Neural cell (in vitro differentiated cells): Measurements from ENCODE around the gene ADGRB2. TPM values are rescaled to one million over a fixed set of nuclear protein-coding genes. Genes with fewer than 3 reads are reported as not detected.

Experiments used
- H2AFZ ChIP-seq: fragments of 200-600, 300-800 bp; sonication (generic), shearing (Covaris generic); 2 replicates; pipeline ENCODE4 v1.6.0; 2014; ENCODE audit warnings: low read depth, mild to moderate bottlenecking, antibody characterized with exemption, low read length, moderate library complexity
- H3F3A ChIP-seq: fragments of 200-600 bp; shearing (Covaris generic); 2 replicates; pipeline ENCODE4 v1.6.1; 2016; ENCODE audit warnings: mild to moderate bottlenecking, moderate library complexity, mixed read lengths, antibody characterized with exemption, low read length; ENCODE audit not compliant: insufficient read depth, poor library complexity, severe bottlenecking
- H3K27ac ChIP-seq: fragments of 200-600, 300-800 bp; sonication (generic), shearing (Covaris generic); 2 replicates; pipeline ENCODE4 v1.5.1; 2014; ENCODE audit warnings: mild to moderate bottlenecking, low read length, moderate library complexity
- H3K27me3 ChIP-seq: fragments of 300-800, 200-600 bp; sonication (generic), shearing (Covaris generic); 2 replicates; pipeline ENCODE4 v1.6.0; 2014; ENCODE audit warnings: mild to moderate bottlenecking, low read depth, low read length, moderate library complexity; ENCODE audit not compliant: insufficient read depth
- H3K36me3 ChIP-seq: fragments of 300-800, 200-600 bp; sonication (generic), shearing (Covaris generic); 2 replicates; pipeline ENCODE4 v1.5.1; 2014; ENCODE audit warnings: mild to moderate bottlenecking, antibody characterized with exemption, low read length, moderate library complexity; ENCODE audit not compliant: insufficient read depth
- H3K4me2 ChIP-seq: fragments of 300-800, 200-600 bp; sonication (generic), shearing (Covaris generic); 2 replicates; pipeline ENCODE4 v1.6.0; 2014; ENCODE audit warnings: mild to moderate bottlenecking, low read length
- H3K4me3 ChIP-seq: fragments of 300-800, 200-600 bp; sonication (generic), shearing (Covaris generic); 2 replicates; pipeline ENCODE4 v1.5.1; 2014; ENCODE audit warnings: mild to moderate bottlenecking, low read length, moderate library complexity
- H3K79me2 ChIP-seq: fragments of 200-600 bp; shearing (Covaris generic); replicated peaks from 2 replicates; pipeline ENCODE4 v1.6.0; 2014; ENCODE audit warnings: mild to moderate bottlenecking, low read length, moderate library complexity; ENCODE audit not compliant: insufficient read depth
- H3K9ac ChIP-seq: fragments of 300-800, 200-600 bp; sonication (generic), shearing (Covaris generic); 2 replicates; pipeline ENCODE4 v1.6.1; 2016; ENCODE audit warnings: mild to moderate bottlenecking, low read length, mixed read lengths
- H3K9me2 ChIP-seq: fragments of 200-600 bp; shearing (Covaris generic); 2 replicates; pipeline ENCODE4 v1.6.1; 2016; ENCODE audit warnings: mild to moderate bottlenecking, low read length, mixed read lengths; ENCODE audit not compliant: insufficient read depth
- H3K9me3 ChIP-seq: fragments of 200-600, 300-800 bp; sonication (generic), shearing (Covaris generic); 2 replicates; pipeline ENCODE4 v1.6.1; 2016; ENCODE audit warnings: mild to moderate bottlenecking, mixed run types, low read length, moderate library complexity, mixed read lengths
- H4K20me1 ChIP-seq: fragments of 200-600 bp; shearing (Covaris generic); 2 replicates; pipeline ENCODE4 v1.6.1; 2016; ENCODE audit warnings: mild to moderate bottlenecking, mixed run types; ENCODE audit not compliant: insufficient read depth
- EP300 ChIP-seq: fragments of 450-650 bp; conservative IDR thresholded peaks from 2 replicates; pipeline ENCODE4 v1.6.1; 2014; ENCODE audit warnings: antibody characterized with exemption, mild to moderate bottlenecking, moderate library complexity; ENCODE audit not compliant: poor library complexity, severe bottlenecking
- EZH2 ChIP-seq: fragments of 200-600, 300-800 bp; shearing (Covaris generic), sonication (generic); IDR thresholded peaks from 2 replicates; pipeline ENCODE4 v1.6.1; 2014; ENCODE audit warnings: antibody characterized with exemption, low read length, borderline replicate concordance, mild to moderate bottlenecking; ENCODE audit not compliant: insufficient read depth, poor library complexity, severe bottlenecking
- MXI1 ChIP-seq: fragments of 450-650 bp; conservative IDR thresholded peaks from 2 replicates; pipeline ENCODE4 v1.6.1; 2014; ENCODE audit warnings: antibody characterized with exemption, mild to moderate bottlenecking; ENCODE audit not compliant: poor library complexity, severe bottlenecking
- POLR2AphosphoS5 ChIP-seq: IDR thresholded peaks from 2 replicates; pipeline ENCODE4 v1.6.1; 2012
- RAD21 ChIP-seq: fragments of 450-650 bp; conservative IDR thresholded peaks from 2 replicates; pipeline ENCODE4 v1.6.1; 2014; ENCODE audit warnings: antibody characterized with exemption, mild to moderate bottlenecking, moderate library complexity
- SMC3 ChIP-seq: fragments of 450-650 bp; conservative IDR thresholded peaks from 2 replicates; pipeline ENCODE4 v1.6.1; 2014; ENCODE audit warnings: antibody characterized with exemption, mild to moderate bottlenecking, moderate library complexity; ENCODE audit not compliant: poor library complexity
- TAF1 ChIP-seq: IDR thresholded peaks from 2 replicates; pipeline ENCODE4 v1.6.1; 2012; ENCODE audit warnings: low read depth
- polyA plus RNA-seq: library from polyadenylated mRNA; depleted of rRNA; stranded (reverse); fragments of >200 nt; gene quantifications from 2 replicates; pipeline ENCODE4 v1.2.3, GENCODE V29; 2014
- TF ChIP-seq, protein P1 (sequence below): IDR thresholded peaks from 2 replicates; pipeline ENCODE4 v1.6.1; 2012; ENCODE audit warnings: borderline replicate concordance
- TF ChIP-seq, protein P2 (sequence below): fragments of 450-650 bp; IDR thresholded peaks from 2 replicates; pipeline ENCODE4 v1.5.1; 2014; ENCODE audit warnings: antibody characterized with exemption, mild to moderate bottlenecking, moderate library complexity; ENCODE audit not compliant: poor library complexity, severe bottlenecking

Gene ADGRB2
- polyA plus RNA-seq, 1 donor from 2014 or later, result 45.0 TPM

DNA sequence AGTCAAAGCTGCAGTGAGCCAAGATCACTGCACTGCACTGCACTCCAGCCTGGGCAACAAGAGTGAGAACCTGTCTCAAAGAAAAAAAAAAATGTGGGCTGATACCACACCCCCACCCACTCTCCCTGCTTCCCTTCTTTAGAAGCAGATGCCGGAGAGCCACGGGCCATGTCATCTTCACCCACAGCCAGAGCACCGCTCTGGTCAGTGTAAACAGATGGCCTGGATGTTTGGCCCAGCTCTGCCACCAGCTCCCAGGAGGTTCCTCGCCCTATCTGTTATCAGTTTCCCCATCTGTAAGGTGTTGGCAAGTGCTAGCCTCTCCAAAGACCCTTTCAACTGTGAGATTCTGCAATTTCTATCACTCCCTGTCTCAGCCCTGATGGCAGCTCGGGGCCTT lies 11.9 kb upstream of the ADGRB2 start:
- Histone ChIP-seq H4K20me1 (no peaks in the 10 kb centered on the region), H3K4me3 (no peak overlapping the region), H3F3A (no peaks in the 10 kb centered on the region), H3K79me2 (no peaks in the 10 kb centered on the region), H3K36me3 (no peaks in the 10 kb centered on the region), H3K9me3 (no peaks in the 10 kb centered on the region), H3K9me2 (no peaks in the 10 kb centered on the region), H3K27ac (no peak overlapping the region), H3K4me2 (no peak overlapping the region), H2AFZ (no peak overlapping the region), H3K9ac (no peak overlapping the region), H3K27me3 (peaks cover 39% of the 10 kb centered on the region)
- TF ChIP-seq, protein P1, sequence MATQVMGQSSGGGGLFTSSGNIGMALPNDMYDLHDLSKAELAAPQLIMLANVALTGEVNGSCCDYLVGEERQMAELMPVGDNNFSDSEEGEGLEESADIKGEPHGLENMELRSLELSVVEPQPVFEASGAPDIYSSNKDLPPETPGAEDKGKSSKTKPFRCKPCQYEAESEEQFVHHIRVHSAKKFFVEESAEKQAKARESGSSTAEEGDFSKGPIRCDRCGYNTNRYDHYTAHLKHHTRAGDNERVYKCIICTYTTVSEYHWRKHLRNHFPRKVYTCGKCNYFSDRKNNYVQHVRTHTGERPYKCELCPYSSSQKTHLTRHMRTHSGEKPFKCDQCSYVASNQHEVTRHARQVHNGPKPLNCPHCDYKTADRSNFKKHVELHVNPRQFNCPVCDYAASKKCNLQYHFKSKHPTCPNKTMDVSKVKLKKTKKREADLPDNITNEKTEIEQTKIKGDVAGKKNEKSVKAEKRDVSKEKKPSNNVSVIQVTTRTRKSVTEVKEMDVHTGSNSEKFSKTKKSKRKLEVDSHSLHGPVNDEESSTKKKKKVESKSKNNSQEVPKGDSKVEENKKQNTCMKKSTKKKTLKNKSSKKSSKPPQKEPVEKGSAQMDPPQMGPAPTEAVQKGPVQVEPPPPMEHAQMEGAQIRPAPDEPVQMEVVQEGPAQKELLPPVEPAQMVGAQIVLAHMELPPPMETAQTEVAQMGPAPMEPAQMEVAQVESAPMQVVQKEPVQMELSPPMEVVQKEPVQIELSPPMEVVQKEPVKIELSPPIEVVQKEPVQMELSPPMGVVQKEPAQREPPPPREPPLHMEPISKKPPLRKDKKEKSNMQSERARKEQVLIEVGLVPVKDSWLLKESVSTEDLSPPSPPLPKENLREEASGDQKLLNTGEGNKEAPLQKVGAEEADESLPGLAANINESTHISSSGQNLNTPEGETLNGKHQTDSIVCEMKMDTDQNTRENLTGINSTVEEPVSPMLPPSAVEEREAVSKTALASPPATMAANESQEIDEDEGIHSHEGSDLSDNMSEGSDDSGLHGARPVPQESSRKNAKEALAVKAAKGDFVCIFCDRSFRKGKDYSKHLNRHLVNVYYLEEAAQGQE, result no peak

DNA sequence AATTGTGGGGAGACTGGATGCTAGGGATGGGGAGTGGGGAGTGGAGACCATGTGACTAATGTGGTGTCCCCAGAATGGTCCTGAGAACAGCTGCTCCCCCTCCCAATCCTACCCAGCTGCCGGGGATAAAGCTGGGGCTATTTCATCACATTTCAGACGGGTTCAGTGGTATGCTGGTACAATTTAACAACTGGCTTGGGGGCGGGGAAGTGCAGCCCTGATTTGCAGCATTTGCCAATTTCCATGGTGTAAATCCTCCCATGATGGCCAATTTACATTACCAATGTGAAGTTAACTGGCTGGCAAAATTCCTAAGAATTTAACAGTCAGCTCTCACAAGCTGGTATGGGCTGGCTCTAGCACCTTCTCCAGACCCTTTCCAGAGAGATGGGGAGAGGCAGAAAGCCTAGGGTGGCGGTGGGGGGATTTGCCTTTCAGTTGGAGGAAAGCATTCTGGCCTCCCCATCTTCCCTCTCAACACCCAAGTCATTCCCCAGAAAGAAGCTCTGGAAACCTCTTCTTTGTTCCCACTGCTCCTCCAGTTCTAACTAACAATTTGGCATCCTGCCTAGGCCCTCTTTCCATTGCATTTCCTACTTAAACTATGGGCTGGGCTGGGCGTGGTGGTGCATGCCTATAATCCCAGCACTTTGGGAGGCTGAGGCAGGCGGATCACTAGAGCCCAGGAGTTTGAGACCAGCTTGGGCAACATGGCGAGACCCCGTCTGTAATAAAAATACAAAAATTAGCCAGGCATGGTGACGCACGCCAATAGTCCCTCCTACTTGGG lies 11.3 kb upstream of the ADGRB2 start:
- Histone ChIP-seq H3K36me3 (no peaks in the 10 kb centered on the region), H3K4me2 (no peak overlapping the region), H3K27me3 (peaks cover 42% of the 10 kb centered on the region), H3K9me3 (no peaks in the 10 kb centered on the region), H3K9me2 (no peaks in the 10 kb centered on the region), H3K79me2 (no peaks in the 10 kb centered on the region), H3K9ac (no peak overlapping the region), H2AFZ (no peak overlapping the region), H4K20me1 (no peaks in the 10 kb centered on the region), H3F3A (no peaks in the 10 kb centered on the region), H3K4me3 (no peak overlapping the region), H3K27ac (no peak overlapping the region)
- TF ChIP-seq, protein P2, sequence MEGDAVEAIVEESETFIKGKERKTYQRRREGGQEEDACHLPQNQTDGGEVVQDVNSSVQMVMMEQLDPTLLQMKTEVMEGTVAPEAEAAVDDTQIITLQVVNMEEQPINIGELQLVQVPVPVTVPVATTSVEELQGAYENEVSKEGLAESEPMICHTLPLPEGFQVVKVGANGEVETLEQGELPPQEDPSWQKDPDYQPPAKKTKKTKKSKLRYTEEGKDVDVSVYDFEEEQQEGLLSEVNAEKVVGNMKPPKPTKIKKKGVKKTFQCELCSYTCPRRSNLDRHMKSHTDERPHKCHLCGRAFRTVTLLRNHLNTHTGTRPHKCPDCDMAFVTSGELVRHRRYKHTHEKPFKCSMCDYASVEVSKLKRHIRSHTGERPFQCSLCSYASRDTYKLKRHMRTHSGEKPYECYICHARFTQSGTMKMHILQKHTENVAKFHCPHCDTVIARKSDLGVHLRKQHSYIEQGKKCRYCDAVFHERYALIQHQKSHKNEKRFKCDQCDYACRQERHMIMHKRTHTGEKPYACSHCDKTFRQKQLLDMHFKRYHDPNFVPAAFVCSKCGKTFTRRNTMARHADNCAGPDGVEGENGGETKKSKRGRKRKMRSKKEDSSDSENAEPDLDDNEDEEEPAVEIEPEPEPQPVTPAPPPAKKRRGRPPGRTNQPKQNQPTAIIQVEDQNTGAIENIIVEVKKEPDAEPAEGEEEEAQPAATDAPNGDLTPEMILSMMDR, result no peak
- TF ChIP-seq TAF1 (no peak), EZH2 (no peak), EP300 (no peak), SMC3 (no peak), MXI1 (no peak), POLR2AphosphoS5 (no peak), RAD21 (no peak)
- TF ChIP-seq, protein P1, result no peak
